Uterus (tissue), 2 donors: ENCODE data around the gene PCIF1.

Experiments used
- CTCF ChIP-seq, 4 experiments: fragments of 200-600 bp in 2 of 4; fragments of 450-650 bp in 2 of 4; sonication (generic) in 2 of 4; IDR thresholded peaks; one replicate each; pipeline ENCODE4 v1.5.1; 2016 to 2019; ENCODE audit warnings: antibody characterized with exemption in 4 of 4, mild to moderate bottlenecking in 2 of 4, moderate library complexity in 1 of 4
- POLR2A ChIP-seq, 2 donors: fragments of 450-650 bp; IDR thresholded peaks; one replicate each; pipeline ENCODE4 v1.6.1; 2016; ENCODE audit warnings: antibody characterized with exemption in 2 of 2, mild to moderate bottlenecking in 1 of 2, moderate library complexity in 1 of 2

GRCh38 chr20:45958593-45958992, 24.1 kb downstream of the PCIF1 start:
- TF ChIP-seq CTCF (IDR thresholded peaks at IDR 0.05) (no peak), POLR2A (IDR thresholded peaks at IDR 0.05) (no peak)
